Myocyte (in vitro differentiated cells): ENCODE results near the gene TMPRSS9. TPM values are rescaled to one million over a fixed set of nuclear protein-coding genes. Genes with fewer than 3 reads are reported as not detected.
"Not testable (repeated sequence)": the region's sequence is repeated elsewhere in the genome, so short reads cannot be mapped to it uniquely, and the experiment has no call there.

Experiments
- DNase-seq: peaks from one replicate; pipeline ENCODE4 v3.0.0-alpha.2; 2012; ENCODE audit warnings: low read depth
- total RNA-seq: library from RNA; depleted of rRNA; stranded (reverse); fragments of >200 nt; gene quantifications from 2 replicates; pipeline ENCODE4 v1.2.3, GENCODE V29; 2014

TMPRSS9 gene
- total RNA-seq, 1 donor from 2014 or later: not detected

DNA sequence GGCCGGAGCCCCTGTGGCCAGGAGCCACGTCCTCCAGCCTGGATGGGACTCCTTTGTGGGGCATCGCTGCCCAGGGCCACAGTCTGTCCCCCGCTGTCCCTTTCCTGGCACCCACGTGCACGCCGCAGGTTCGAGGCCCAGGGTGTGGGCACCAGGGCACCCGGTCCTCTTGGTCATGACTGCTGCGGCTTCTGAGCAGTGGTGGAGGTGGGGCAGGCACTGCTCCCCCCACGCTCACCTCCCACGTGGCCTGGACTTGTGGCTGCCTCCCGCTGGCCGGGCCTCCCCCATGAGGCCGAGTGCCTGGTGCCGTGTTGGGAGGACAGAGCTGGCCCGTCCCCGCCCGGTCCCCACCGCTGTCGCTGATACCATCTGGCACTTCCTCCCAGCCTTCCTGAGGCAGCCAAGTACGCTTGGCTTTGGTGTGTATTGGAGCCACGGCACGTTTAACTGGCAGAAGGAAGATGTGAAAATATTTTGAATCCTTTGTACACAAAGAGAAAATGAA, 18.8 kb upstream of the TMPRSS9 start:
- no peak for DNase-seq

DNA sequence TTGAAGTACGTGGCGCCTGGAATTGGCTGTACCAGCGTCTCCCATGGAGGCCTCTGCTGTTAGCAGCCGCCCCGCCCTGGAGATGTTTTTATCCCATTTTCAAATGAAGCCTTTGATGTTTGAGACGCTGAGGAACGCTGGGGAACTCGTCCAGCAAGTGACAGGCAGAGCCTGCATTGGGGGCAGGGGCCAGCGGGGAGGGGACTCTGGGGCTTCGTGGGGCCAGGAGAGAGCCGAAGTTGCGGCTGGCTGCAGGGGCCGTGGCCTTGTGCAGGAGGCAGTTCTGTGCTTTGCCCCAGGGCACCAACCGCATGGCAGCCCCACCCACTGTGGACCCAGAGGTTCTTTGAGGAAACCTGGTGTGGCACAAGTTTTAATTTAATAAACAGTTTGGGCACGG, 18.1 kb upstream of the TMPRSS9 start:
- no peak for DNase-seq

- DNase-seq: no peak
These were observed 17.3 kb upstream of the TMPRSS9 start for GRCh38 chr19:2342656-2343288.

DNA sequence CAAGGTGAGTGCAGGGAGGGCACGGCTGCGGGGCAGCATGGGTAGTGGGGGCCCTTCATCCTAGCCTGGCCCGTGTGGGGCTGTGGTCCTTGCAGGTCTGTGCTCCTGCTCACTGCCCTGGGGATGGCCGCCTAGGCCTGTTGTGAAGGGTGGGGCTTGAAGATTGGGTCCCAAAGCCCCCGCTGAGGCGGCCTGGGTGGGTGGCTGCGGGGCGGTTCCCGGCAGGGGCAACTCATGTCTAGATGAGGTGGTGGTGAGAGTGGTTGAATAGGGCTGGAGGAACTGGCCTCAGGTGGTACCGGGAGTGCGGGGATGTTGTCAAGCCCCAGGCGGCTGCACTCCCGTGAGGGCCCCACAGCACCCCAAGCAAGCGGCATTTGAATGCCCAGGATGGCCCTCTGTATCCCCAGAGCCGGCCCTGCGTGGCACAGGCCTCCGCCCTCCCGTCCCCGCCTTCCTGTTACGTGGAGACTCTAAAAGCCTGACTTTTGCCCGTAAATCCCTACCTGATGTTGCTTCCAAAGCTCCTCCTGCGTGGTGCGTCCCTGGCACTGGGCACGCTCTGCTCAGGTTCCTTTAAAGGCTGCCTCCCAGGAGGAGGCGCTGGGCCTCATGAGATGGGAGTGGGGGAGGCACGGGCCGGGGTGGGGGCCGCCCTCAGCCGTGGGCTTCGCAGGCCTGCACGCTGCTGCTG, 16.6 kb upstream of the TMPRSS9 start:
- DNase-seq: no peak

GRCh38 chr19:2344381-2344870, 15.6 kb upstream of the TMPRSS9 start:
- DNase-seq: no peak

DNA sequence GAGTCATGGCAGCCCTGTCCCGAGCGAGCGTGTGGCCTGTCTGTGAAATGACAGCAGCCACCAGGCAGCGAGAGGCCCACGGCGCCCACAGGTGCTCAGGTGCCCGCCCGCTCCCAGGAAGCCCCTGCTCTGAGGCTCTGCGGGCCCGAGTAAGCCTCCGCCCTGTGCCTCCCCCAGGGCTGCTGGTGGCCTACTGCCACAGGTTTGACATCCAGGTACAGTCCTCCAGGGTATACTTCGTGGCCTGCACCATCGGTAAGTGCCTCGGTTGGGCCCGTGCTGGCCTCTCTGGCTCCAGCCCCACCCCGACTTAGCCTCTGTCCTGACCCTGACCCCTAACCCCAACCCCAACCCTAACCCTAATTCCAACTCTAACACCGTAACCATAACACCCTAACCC, 15.0 kb upstream of the TMPRSS9 start:
- no peak for DNase-seq

GRCh38 chr19:2345794-2346663, 14.0 kb upstream of the TMPRSS9 start:
- no peak for DNase-seq

GRCh38 chr19:2349818-2350217, 10.2 kb upstream of the TMPRSS9 start:
- DNase-seq: not testable (repeated sequence)

GRCh38 chr19:2350656-2351055, 9.4 kb upstream of the TMPRSS9 start:
- DNase-seq: no peak

DNA sequence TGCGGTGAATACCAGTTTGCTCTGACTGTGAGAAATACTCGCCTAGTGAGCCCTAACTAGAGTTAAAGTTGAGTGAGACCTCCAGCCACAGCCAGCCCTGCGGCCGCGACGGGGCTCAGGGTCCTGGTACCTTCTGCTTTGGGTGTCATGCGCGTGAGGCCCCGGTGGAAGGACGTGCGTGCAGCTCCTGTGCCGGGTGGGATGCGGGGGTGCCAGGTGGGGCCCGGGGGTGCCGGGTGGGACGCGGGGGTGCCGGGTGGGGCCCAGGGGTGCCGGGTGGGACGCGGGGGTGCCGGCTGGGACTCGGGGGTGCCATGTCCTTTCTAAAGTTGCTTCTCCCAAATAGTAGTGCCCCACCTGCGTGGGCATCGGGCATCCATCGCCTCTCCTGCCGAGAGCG, 8.5 kb upstream of the TMPRSS9 start:
- no peak for DNase-seq

DNA sequence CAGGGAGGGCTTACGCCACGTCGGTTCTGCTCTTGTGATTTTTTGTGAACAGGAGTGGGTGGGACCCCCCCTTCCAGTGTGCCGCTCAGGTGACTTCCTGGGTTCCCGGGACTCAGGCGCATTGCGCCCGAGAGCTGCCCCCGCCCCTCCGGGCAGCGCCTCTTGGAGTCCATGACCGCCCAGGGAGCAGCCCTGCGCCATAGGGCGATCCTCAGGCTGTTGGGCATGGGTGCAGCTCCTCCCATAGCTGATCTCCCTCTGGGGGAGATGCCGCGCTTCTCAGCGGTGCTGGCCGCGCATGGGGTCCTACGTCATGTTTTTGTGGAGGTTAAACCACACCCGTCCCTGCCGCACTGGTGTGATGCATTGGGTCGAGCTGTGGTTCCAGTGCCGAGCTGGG, 7.9 kb upstream of the TMPRSS9 start:
- no peak for DNase-seq

GRCh38 chr19:2353159-2353886, 6.7 kb upstream of the TMPRSS9 start:
- DNase-seq: no peak

- no peak for DNase-seq
These were observed 6.0 kb upstream of the TMPRSS9 start for GRCh38 chr19:2353887-2354592.

- no peak for DNase-seq
These were observed 5.4 kb upstream of the TMPRSS9 start for GRCh38 chr19:2354670-2355069.

DNA sequence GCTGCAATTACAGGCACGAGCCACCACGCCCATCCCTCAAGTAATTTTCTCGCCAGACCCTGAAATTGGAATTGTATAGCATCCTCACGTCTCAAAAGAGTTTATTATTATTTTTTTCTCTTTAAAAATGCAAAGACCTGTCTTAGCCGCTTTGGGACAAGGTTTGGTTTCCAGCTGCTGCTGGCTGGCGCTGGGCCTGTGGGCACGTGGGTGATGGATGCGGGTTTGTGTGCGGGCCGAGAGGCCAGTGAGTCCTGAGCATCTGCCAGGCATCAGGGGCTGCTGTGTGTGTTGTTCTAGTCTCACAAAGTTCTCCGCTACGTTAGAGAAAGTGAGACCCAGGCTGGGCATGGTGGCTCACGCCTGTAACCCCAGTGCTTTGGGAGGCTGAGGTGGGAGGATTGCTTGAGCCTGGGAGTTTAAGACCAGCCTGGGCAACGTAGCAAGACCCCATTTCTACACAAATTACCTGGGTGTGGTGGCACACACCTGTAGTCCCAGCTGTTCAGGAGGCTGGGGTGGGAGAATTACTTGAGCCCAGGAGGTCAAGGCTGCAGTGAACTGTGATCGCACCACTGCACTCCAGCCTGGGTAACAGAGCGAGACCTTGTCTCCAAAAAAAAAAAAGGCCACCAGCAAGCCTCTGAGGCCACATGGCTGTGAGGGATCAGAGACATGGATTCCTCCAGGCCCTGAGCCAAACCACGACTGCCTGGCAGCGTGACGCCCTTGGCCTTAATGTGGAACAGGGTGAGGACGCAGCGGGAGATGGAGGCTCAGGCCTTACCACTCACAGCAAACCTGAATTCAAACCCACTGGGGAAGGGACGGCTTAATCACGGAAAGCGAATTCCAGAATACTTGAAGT, 4.7 kb upstream of the TMPRSS9 start:
- peak; percentile 75 for DNase-seq

DNA sequence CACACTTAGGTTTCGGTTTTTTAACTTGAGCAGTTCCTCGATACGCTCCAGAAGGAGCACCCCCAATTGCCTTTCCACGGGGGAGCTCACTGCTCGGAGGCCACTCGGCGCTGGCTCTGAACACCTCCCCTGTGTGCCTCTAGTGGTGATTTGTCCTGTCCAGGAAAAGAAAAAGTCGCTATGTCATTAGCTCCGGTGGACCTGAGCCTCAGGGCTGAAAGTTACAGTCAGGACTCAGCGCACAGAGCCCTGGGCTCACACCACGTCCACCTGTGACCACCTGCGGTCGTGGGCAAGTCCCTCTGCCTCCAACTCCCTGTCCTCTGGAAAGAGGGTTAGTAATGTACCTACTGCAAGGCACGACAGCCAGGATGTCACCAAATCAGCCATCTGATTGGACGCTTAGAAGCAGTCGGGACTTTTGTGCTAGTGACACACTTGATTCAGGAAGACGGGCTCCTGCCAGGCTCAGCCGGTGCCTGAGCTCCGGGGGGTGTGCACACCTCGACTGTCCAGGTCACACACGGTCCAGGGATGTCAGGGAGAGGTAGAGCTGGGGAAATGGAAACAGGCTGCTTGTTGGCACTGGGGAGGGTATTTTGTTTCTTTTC, 3.9 kb upstream of the TMPRSS9 start:
- DNase-seq: no peak

- DNase-seq: no peak
These were observed 2.5 kb upstream of the TMPRSS9 start for GRCh38 chr19:2357279-2358206.
